Renal cortex interstitium (tissue), 11 donors: ENCODE data around the gene SPATA17. TPM values are rescaled to one million over a fixed set of nuclear protein-coding genes. Genes with fewer than 3 reads are reported as not detected.
"Not testable (repeated sequence)": the region's sequence is repeated elsewhere in the genome, so short reads cannot be mapped to it uniquely, and the experiment has no call there.

Experiments used
- DNase-seq, 11 donors: peaks; one replicate each; pipeline ENCODE4 v3.0.0-alpha.2; 2013; ENCODE audit warnings: low read depth in 9 of 11, low spot score in 4 of 11; ENCODE audit errors: extremely low read depth in 1 of 11
- polyA plus RNA-seq, 3 donors: library from polyadenylated mRNA; unstranded; fragments of 120-200 nt; gene quantifications; one replicate each; pipeline ENCODE4 v1.2.1, GENCODE V29; 2013; ENCODE audit not compliant: insufficient read length in 3 of 3

SPATA17 gene
- polyA plus RNA-seq, 3 donors = 11.9 to 14.0 (median 12.9) TPM

DNA sequence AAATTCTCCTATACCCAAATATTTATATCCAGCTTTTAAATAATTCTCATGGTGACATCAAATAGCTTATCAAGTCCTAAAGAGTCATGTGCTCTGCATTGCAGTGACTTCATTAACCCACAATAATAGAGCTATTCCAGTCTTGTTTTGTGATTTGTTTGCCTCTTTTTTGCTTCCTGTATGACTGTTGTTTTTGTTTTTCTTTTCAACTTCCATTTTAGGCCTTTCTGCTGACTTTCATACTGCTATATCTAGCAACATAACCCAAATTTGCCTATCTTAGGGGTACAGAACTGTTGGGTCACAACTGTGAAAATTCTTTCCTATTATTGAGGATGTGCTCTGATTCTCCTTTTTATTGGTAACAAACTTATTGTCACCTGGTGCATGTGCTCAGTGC, 30.3 kb downstream of the SPATA17 start:
- no peak for DNase-seq

- no peak for DNase-seq
These were observed 37.3 kb downstream of the SPATA17 start for GRCh38 chr1:217668351-217668940.

DNA sequence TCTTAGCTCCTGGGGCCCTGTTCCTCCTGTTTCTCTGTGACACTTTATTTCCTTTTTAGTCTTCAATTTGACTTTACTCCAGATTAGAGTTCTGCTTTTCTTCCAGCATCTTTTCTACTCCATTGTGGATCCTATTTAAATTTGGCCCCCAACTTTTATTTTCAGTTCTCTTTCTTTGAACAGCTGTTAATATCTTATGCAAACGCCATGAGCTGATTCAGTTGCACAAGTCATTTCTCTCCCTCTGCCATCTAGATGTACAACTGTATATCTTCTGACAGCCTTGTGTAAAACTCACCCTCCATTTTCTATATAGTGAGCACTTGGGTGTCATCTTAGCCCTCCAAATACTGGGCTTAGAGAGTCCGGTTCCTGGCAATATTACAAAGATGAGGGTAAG, 42.2 kb downstream of the SPATA17 start:
- no peak for DNase-seq

DNA sequence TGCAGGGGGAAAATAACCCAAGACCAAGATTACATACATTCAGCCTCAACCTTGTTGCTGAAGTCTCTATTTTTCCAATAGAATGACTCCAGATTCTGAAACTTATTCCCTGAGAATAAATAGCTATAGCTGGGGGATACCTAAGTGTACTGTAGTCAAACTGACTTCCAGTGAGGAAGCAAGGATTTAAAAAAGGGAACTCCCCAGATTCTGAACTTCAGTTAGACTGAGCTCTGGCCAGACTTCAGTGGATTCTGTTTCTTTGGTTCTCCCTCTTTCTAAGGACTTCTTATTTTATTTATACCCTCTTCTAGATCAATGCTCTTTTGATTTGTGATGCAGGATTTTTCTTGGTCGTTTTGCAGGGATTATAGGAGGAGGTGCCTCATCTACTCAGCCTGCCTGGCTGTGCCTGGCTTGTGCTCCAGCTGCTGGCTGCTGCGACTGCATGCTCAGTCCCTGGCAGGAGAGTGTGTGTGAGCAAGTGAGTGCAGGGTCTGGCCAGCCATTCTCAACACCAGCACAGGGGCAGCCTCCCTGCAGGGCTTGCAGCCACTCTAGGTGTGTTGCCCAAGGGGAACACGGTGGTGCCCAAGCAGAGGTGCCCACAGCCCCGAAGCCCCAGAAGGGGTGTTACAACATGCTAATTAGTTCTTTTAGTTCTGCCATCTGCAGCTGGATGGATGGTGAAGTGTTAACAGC, 43.0 kb downstream of the SPATA17 start:
- no peak for DNase-seq

DNA sequence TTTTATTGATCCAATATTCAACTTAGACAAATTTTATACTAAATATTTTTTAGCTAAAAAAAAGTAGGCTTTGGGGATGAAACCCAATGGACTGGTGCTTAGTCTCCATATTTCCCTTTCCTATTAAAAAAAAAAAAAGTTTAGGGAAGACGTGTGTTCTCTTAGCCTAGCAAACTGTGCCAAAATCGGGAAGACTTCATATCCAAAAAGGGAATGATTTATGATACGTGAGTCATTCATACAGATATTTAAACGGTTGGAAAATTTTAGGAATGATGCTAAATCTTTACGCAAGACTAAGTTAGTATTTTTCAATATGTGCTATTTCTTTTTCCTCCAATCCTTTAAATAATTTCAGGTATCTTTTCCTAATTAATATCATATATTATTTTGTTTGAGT, 50.7 kb downstream of the SPATA17 start:
- DNase-seq = no peak

GRCh38 chr1:217687511-217687910, 56.4 kb downstream of the SPATA17 start:
- no peak for DNase-seq

DNA sequence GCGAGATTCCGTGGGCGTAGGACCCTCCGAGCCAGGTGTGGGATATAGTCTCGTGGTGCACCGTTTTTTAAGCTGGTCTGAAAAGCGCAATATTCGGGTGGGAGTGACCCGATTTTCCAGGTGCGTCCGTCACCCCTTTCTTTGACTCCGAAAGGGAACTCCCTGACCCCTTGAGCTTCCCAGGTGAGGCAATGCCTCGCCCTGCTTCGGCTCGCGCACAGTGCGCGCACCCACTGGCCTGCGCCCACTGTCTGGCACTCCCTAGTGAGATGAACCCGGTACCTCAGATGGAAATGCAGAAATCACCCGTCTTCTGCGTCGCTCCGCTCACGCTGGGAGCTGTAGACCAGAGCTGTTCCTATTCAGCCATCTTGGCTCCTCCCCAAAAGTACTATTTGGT, 65.0 kb downstream of the SPATA17 start:
- not testable (repeated sequence) for DNase-seq

- no peak for DNase-seq
These were observed 72.2 kb downstream of the SPATA17 start for GRCh38 chr1:217703326-217703725.

GRCh38 chr1:217712925-217713597, 81.9 kb downstream of the SPATA17 start:
- no peak for DNase-seq

DNA sequence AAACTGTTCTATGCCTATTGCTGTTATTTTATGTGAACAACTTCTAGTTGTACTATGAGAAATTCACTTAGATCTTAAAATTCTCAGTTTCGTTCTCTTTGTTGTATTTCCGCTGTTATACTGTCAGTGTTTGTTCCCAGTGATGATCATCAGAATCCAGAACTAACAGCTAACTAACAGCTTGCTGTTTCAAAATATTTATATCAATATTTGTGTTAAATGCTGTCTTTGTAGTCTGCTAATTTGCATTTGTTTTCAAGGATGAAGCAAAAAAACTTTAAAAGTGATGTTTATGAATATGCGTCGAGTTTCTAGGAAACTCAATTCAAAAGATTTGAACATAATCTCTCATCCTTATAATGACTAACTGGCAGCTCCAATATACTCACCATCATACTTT, 84.5 kb downstream of the SPATA17 start:
- DNase-seq = no peak

DNA sequence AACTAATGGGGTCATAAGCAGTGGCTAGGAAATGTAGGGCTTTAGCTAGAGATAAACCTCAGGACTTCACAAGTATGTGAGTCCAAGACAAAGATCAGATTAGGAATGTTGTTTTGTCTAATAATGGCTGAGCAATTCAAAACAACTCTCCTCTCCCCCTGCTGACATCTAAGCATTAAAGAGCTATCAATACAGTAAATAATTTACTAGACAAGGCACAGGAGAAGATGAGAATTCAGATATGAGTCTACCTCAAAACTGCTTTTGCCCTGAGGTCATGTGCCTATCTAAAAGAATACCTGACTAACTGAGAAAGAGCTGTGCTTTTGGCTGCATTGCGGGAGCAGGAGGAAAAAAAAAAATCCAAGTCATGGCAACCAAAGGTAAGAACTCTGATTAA, 86.8 kb downstream of the SPATA17 start:
- no peak for DNase-seq

DNA sequence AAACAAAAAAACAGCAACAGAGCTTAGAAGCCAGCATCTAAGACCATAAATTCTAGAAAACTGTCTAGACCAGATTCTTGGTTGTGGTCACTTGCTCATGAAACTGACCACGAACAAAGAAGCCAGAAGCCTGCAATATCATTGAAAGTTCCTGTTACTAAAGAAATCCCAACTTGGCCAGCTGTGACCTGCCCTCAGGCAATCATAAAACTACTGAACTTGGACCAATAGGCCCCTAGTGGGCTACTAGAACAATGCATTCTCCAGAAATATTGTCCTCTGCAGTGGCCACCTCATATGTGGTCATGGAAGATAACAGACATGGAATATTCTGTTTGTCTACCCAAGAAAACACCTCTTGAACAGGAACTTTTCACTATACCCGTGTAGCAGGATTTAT, 87.7 kb downstream of the SPATA17 start:
- DNase-seq = no peak

DNA sequence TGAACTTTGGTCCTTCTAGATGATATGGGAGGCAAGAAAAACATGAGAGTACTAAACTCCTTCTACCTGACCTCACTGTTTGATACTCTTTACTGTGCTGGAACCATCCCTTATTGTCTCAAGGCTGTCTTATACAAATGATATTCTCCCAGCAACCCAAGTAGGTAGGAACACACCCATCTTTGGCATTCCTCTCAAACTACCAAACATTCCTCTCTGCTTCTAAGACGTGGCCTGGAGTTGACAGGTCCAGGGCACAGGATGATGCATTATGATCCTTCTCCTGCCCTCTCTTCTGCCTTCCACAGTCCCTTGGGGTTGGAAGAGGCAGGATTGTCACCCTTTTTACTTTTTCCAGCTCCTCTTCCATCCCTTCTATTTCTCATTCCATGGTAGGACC, 90.5 kb downstream of the SPATA17 start:
- DNase-seq = no peak

GRCh38 chr1:217734973-217735372, 103.8 kb downstream of the SPATA17 start:
- DNase-seq = no peak

GRCh38 chr1:217747156-217747769, 116.1 kb downstream of the SPATA17 start:
- DNase-seq = peak in 6 of 11 donors; percentile 0 to 7 (median 3)

- DNase-seq = no peak
These were observed 138.6 kb downstream of the SPATA17 start for GRCh38 chr1:217769768-217770167.

DNA sequence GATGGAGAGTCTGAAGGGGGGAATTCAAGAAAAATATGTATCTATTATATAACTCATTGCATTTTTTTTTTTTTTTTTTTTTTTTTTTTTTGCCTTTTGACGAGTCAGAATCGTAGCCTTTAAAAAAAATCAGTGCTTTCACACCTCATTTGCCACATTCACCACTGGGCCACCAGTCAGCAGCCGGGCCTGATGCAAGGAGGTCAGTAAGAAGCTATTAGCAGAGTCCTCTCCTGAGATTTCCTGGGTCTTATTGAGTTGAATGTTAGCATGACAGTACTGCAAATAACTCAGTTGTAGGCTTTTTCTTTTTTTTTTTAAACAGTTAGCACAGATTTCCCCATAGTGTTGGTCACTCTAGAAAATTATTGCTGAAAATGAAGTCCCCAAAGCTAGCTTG, 139.8 kb downstream of the SPATA17 start:
- no peak for DNase-seq

DNA sequence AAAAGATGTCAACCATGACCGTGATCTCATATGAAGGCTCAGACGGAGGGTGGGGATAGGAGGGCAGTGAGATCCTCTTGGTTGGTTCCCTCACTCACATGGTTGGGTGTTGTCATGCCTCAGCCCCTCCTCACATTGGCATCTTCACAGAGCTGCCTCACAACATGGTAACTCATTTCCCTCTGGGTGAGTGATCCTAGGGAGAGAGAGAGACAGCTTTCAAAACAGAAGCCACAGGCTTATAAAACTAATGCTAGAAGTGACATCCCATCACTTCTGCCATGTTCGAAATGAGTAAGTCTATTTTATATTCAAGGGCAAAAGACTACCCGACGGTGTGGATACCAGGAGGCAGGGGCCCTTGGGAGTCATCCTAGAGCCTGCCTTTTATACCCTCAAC, 145.5 kb downstream of the SPATA17 start:
- DNase-seq = no peak

DNA sequence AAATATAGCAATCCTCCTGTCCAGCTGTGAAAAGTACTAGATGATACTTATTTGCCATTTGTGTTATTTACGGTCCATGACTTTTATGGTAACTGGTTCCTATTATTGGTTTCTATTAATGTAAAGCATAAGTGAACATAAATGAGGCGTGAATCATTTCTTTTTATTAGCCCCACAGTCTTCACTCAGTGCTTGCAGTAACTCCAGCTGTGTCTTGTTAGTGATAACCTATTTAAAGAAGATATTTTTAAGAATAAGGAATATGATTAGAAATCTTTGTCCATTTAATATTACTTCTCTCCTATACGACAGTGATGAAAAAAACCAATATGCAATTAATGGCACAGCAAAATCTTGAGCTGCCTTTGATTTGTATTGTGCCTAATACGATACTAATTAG, 149.9 kb downstream of the SPATA17 start:
- no peak for DNase-seq

- no peak for DNase-seq
These were observed 159.9 kb downstream of the SPATA17 start for GRCh38 chr1:217791091-217791490.
